PC-3 (cell line): ENCODE data around the gene EPHA7. TPM values are rescaled to one million over a fixed set of nuclear protein-coding genes. Genes with fewer than 3 reads are reported as not detected.

Experiments
- ATAC-seq: fragments of 200-7000 bp; cut with Tn5 transposase; 2 replicates; pipeline ENCODE4 v1.9.1; 2020; ENCODE audit warnings: mild to moderate bottlenecking, moderate library complexity
- BruUV-seq: library from RNA; stranded (reverse); fragments of 400-500 nt; replicated peaks from 2 replicates; lab custom pipeline; 2021; lab: Mats Ljungman, UMichigan
- CTCF ChIA-PET: fragments of 300-600 bp; sonication (Branson Sonifier 250); formaldehyde crosslinking; loops from one replicate; lab custom pipeline; 2022; ENCODE audit warnings: antibody characterized with exemption; lab: Charles Lee
- POLR2A ChIA-PET: fragments of 300-600 bp; sonication (Branson Sonifier 250); formaldehyde crosslinking; loops from one replicate; lab custom pipeline; 2022; ENCODE audit warnings: antibody characterized with exemption; ENCODE audit not compliant: unreplicated experiment; lab: Charles Lee
- DNase-seq: peaks from one replicate; pipeline ENCODE4 v3.0.0-alpha.2; 2015
- H2AFZ ChIP-seq: fragments of 300-600 bp; sonication (generic); 2 replicates; pipeline ENCODE4 v1.6.0; 2016; ENCODE audit warnings: antibody characterized with exemption, low read length
- H3F3A ChIP-seq: fragments of 300-600 bp; sonication (generic); one replicate; pipeline ENCODE4 v1.6.0; 2017; ENCODE audit warnings: antibody characterized with exemption, low read length, control low read depth, mild to moderate bottlenecking; ENCODE audit not compliant: unreplicated experiment
- H3K27ac ChIP-seq: fragments of 300-600 bp; sonication (generic); 2 replicates; pipeline ENCODE4 v1.5.1; 2016; ENCODE audit warnings: mild to moderate bottlenecking, low read length
- H3K27me3 ChIP-seq: fragments of 300-600 bp; sonication (generic); 2 replicates; pipeline ENCODE4 v1.6.1; 2016; ENCODE audit warnings: low read length, mixed read lengths
- H3K36me3 ChIP-seq: fragments of 300-600 bp; sonication (generic); 2 replicates; pipeline ENCODE4 v1.6.1; 2016; ENCODE audit warnings: low read depth, mixed run types, low read length, mixed read lengths
- H3K4me1 ChIP-seq: fragments of 300-600 bp; sonication (generic); 2 replicates; pipeline ENCODE4 v1.5.1; 2016; ENCODE audit warnings: low read length; ENCODE audit not compliant: insufficient read depth
- H3K4me2 ChIP-seq: fragments of 300-600 bp; sonication (generic); 2 replicates; pipeline ENCODE4 v1.6.0; 2016; ENCODE audit warnings: low read length
- H3K4me3 ChIP-seq: fragments of 300-600 bp; sonication (generic); 2 replicates; pipeline ENCODE4 v1.5.1; 2016; ENCODE audit warnings: mild to moderate bottlenecking, low read length, mixed read lengths
- H3K79me2 ChIP-seq: fragments of 300-600 bp; sonication (generic); 2 replicates; pipeline ENCODE4 v1.6.1; 2017; ENCODE audit warnings: low read length, mixed read lengths
- H3K9ac ChIP-seq: fragments of 300-600 bp; sonication (generic); 2 replicates; pipeline ENCODE4 v1.6.0; 2016; ENCODE audit warnings: mild to moderate bottlenecking, low read length
- H3K9me2 ChIP-seq: fragments of 300-600 bp; sonication (generic); replicated peaks from 2 replicates; pipeline ENCODE4 v1.6.1; 2016; ENCODE audit warnings: mixed run types, low read length, mixed read lengths
- H3K9me3 ChIP-seq: fragments of 300-600 bp; sonication (generic); 2 replicates; pipeline ENCODE4 v1.6.1; 2016; ENCODE audit warnings: low read length, mixed read lengths
- H4K20me1 ChIP-seq: fragments of 300-600 bp; sonication (generic); 2 replicates; pipeline ENCODE4 v1.6.1; 2016; ENCODE audit warnings: low read length, mixed read lengths
- EZH2 ChIP-seq: fragments of 300-600 bp; sonication (generic); IDR thresholded peaks from one replicate; pipeline ENCODE4 v1.6.1; 2017; ENCODE audit warnings: antibody characterized with exemption, mild to moderate bottlenecking, low read length; ENCODE audit not compliant: unreplicated experiment
- EZH2phosphoT487 ChIP-seq: fragments of 300-600 bp; sonication (generic); IDR thresholded peaks from 2 replicates; pipeline ENCODE4 v1.6.1; 2018; ENCODE audit warnings: mild to moderate bottlenecking, antibody characterized with exemption, low read length, borderline replicate concordance
- intact Hi-C: fragments of 100-400 bp; cut with micrococcal nuclease; formaldehyde crosslinking; loops from 2 replicates; pipeline ENCODE4 v1.9.0; 2023
- total RNA-seq: library from RNA; depleted of rRNA; stranded (reverse); fragments of >200 nt; gene quantifications from 2 replicates; pipeline ENCODE4 v1.2.3, GENCODE V29; 2014
- TF ChIP-seq, protein P1 (sequence below): fragments of 300-600 bp; sonication (generic); conservative IDR thresholded peaks from 2 replicates; pipeline ENCODE4 v1.5.1; 2017; ENCODE audit warnings: antibody characterized with exemption, low read depth, mild to moderate bottlenecking, low read length

Gene EPHA7
- total RNA-seq, 1 experiment from 2014 or later = 1.4 TPM

DNA sequence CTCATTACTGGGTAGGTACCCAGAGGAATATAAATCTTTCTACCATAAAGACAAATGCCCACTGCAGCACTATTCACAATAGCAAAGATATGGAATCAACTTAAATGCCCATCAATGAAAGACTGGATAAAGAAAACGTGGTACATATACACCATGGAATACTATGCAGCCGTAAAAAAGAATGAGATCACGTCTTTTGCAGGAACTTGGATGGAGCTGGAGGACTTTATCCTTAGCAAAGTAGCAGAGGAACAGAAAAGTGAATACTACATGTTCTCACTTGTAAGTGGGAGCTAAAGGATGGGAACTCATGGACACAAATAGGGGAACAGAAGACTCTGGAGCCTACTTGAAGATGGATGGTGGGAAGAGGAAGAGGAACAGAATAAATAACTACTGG is 119.7 kb downstream of the EPHA7 start:
- no peak for TF ChIP-seq EZH2
- TF ChIP-seq EZH2phosphoT487 = no peak
- TF ChIP-seq, protein P1, sequence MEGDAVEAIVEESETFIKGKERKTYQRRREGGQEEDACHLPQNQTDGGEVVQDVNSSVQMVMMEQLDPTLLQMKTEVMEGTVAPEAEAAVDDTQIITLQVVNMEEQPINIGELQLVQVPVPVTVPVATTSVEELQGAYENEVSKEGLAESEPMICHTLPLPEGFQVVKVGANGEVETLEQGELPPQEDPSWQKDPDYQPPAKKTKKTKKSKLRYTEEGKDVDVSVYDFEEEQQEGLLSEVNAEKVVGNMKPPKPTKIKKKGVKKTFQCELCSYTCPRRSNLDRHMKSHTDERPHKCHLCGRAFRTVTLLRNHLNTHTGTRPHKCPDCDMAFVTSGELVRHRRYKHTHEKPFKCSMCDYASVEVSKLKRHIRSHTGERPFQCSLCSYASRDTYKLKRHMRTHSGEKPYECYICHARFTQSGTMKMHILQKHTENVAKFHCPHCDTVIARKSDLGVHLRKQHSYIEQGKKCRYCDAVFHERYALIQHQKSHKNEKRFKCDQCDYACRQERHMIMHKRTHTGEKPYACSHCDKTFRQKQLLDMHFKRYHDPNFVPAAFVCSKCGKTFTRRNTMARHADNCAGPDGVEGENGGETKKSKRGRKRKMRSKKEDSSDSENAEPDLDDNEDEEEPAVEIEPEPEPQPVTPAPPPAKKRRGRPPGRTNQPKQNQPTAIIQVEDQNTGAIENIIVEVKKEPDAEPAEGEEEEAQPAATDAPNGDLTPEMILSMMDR = no peak
- Histone ChIP-seq H3K9me3 (no peaks in the 10 kb centered on the region), H2AFZ (no peak overlapping the region), H3K36me3 (no peaks in the 10 kb centered on the region), H3K27ac (no peak overlapping the region), H3K4me2 (no peak overlapping the region), H4K20me1 (no peaks in the 10 kb centered on the region), H3K9ac (no peak overlapping the region), H3K27me3 (no peaks in the 10 kb centered on the region), H3F3A (no peaks in the 10 kb centered on the region), H3K79me2 (no peaks in the 10 kb centered on the region), H3K4me1 (no peaks in the 10 kb centered on the region), H3K4me3 (no peak overlapping the region), H3K9me2 (no peaks in the 10 kb centered on the region)
- no peak for ATAC-seq
- ChIA-PET POLR2A (no interaction called here), CTCF (no interaction called here)
- BruUV-seq = no TSS peak
- intact Hi-C loops = loop anchor here (10.0 kb wide), 1 partner anchor 255 kb away; no protein-coding TSS in a partner anchor
- DNase-seq = no peak

DNA sequence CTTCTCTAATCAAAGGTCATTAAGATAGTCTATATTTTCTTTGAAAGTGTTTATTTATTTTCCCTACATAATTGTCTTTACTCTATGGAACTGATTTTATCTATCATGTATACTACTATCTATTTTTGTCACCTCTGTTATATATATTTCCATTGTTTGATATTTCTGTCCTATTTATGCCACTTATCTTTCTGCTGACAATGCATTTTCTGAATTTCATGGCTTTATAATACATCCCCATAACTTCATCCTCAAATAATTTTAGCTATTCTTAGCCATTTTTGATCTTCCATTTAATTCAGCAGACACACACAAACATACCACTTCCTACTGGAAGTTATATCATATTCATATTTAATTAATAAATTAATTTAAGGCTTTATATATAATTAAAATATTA is 123.7 kb downstream of the EPHA7 start:
- intact Hi-C loops = no loop called here
- H4K20me1 ChIP-seq = no peaks in the 10 kb centered on the region
- H3F3A ChIP-seq = no peaks in the 10 kb centered on the region
- no peak overlapping the region for H3K9ac ChIP-seq
- H3K36me3 ChIP-seq = no peaks in the 10 kb centered on the region
- no peak for DNase-seq
- no peaks in the 10 kb centered on the region for H3K9me3 ChIP-seq
- no peak overlapping the region for H3K4me2 ChIP-seq
- no peaks in the 10 kb centered on the region for H3K9me2 ChIP-seq
- no peak overlapping the region for H3K4me3 ChIP-seq
- no peak for ATAC-seq
- ChIA-PET POLR2A (no interaction called here), CTCF (no interaction called here)
- no peak overlapping the region for H3K27ac ChIP-seq
- H3K4me1 ChIP-seq = no peaks in the 10 kb centered on the region
- no peak overlapping the region for H2AFZ ChIP-seq
- H3K79me2 ChIP-seq = no peaks in the 10 kb centered on the region
- no peaks in the 10 kb centered on the region for H3K27me3 ChIP-seq
- TF ChIP-seq EZH2phosphoT487 (no peak), EZH2 (no peak)
- TF ChIP-seq, protein P1 = no peak
- BruUV-seq = no TSS peak

DNA sequence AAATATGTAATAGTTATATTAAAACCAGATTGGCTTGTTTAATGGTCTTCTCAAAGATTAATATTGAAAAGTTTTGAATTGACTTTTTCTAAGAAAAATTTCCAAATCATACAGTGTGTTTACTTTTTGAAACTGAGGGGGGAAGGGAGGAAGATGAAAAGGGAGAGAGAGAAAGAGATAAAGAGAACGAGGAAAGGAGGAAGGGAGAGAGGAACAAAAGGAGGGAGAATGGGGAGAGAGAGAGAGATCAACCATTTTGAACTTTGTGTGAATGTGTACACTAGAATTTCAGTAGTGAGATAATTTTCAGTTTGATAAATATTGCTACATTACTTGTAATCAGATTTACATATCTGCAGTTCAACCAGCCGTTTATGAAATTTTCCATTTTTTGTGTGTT is 124.5 kb downstream of the EPHA7 start:
- no peak overlapping the region for H2AFZ ChIP-seq
- ATAC-seq (no peak), DNase-seq (no peak)
- TF ChIP-seq EZH2phosphoT487 = no peak
- TF ChIP-seq, protein P1 = no peak
- TF ChIP-seq EZH2 = no peak
- no peak overlapping the region for H3K27ac ChIP-seq
- ChIA-PET CTCF (no interaction called here), POLR2A (no interaction called here)
- no peaks in the 10 kb centered on the region for H3K36me3 ChIP-seq
- H3F3A ChIP-seq = no peaks in the 10 kb centered on the region
- no peaks in the 10 kb centered on the region for H3K27me3 ChIP-seq
- no peak overlapping the region for H3K4me3 ChIP-seq
- intact Hi-C loops = no loop called here
- H3K4me1 ChIP-seq = no peaks in the 10 kb centered on the region
- H3K9me2 ChIP-seq = no peaks in the 10 kb centered on the region
- BruUV-seq = no TSS peak
- no peaks in the 10 kb centered on the region for H3K79me2 ChIP-seq
- H3K9me3 ChIP-seq = no peaks in the 10 kb centered on the region
- H3K4me2 ChIP-seq = no peak overlapping the region
- H3K9ac ChIP-seq = no peak overlapping the region
- no peaks in the 10 kb centered on the region for H4K20me1 ChIP-seq
